KMS-11 (cell line): ENCODE results near the gene TMEM212.
"Not testable (repeated sequence)": the region's sequence is repeated elsewhere in the genome, so short reads cannot be mapped to it uniquely, and the experiment has no call there.

Experiments used
- H2AFZ ChIP-seq: fragments of 200-600 bp; sonication (generic); 2 replicates; pipeline ENCODE4 v1.6.1; 2016; ENCODE audit warnings: antibody characterized with exemption, mixed run types, low read depth
- H3K27ac ChIP-seq: fragments of 200-600 bp; sonication (generic); 2 replicates; pipeline ENCODE4 v1.6.1; 2016; ENCODE audit warnings: mild to moderate bottlenecking, mixed run types
- H3K27me3 ChIP-seq: fragments of 200-600 bp; sonication (generic); 2 replicates; pipeline ENCODE4 v1.6.1; 2017; ENCODE audit warnings: mild to moderate bottlenecking, low read depth, mixed run types, moderate library complexity; ENCODE audit not compliant: insufficient read depth
- H3K36me3 ChIP-seq: fragments of 200-600 bp; sonication (generic); 2 replicates; pipeline ENCODE4 v1.6.1; 2017; ENCODE audit warnings: mild to moderate bottlenecking, mixed run types; ENCODE audit not compliant: insufficient read depth
- H3K4me1 ChIP-seq: fragments of 200-600 bp; sonication (generic); 2 replicates; pipeline ENCODE4 v1.6.1; 2016; ENCODE audit warnings: mild to moderate bottlenecking, low read depth, mixed run types; ENCODE audit not compliant: poor library complexity, severe bottlenecking
- H3K4me2 ChIP-seq: fragments of 200-600 bp; sonication (generic); 2 replicates; pipeline ENCODE4 v1.7.0; 2016; ENCODE audit warnings: mild to moderate bottlenecking, mixed run types
- H3K4me3 ChIP-seq: fragments of 200-600 bp; sonication (generic); IDR thresholded peaks from 2 replicates; pipeline ENCODE4 v1.6.1; 2017; ENCODE audit warnings: low read depth, low read length, mixed read lengths; ENCODE audit not compliant: insufficient read depth
- H3K79me2 ChIP-seq: fragments of 200-600 bp; sonication (generic); 2 replicates; pipeline ENCODE4 v1.6.1; 2016; ENCODE audit warnings: low read depth, mixed run types; ENCODE audit not compliant: insufficient read depth
- H3K9ac ChIP-seq: fragments of 200-600 bp; sonication (generic); 2 replicates; pipeline ENCODE4 v1.6.1; 2016; ENCODE audit warnings: mild to moderate bottlenecking, mixed run types
- H4K20me1 ChIP-seq: fragments of 200-600 bp; sonication (generic); 2 replicates; pipeline ENCODE4 v1.6.1; 2016; ENCODE audit warnings: mild to moderate bottlenecking, mixed run types; ENCODE audit not compliant: insufficient read depth
- TF ChIP-seq, protein P1 (sequence below): fragments of 200-600 bp; sonication (generic); conservative IDR thresholded peaks from 2 replicates; pipeline ENCODE4 v1.6.1; 2017; ENCODE audit warnings: low read depth, mild to moderate bottlenecking, antibody characterized with exemption, low read length, moderate library complexity, mixed read lengths

Gene TMEM212

GRCh38 chr3:171898192-171898591 is 55.0 kb downstream of the TMEM212 start:
- H3K4me2 ChIP-seq: no peak overlapping the region
- no peaks in the 10 kb centered on the region for H3K79me2 ChIP-seq
- H3K4me3 ChIP-seq: no peak overlapping the region
- H3K27ac ChIP-seq: no peak overlapping the region
- no peaks in the 10 kb centered on the region for H3K4me1 ChIP-seq
- H2AFZ ChIP-seq: no peak overlapping the region
- no peaks in the 10 kb centered on the region for H3K27me3 ChIP-seq
- no peak overlapping the region for H3K9ac ChIP-seq
- H4K20me1 ChIP-seq: no peaks in the 10 kb centered on the region
- H3K36me3 ChIP-seq: no peaks in the 10 kb centered on the region
- TF ChIP-seq, protein P1, sequence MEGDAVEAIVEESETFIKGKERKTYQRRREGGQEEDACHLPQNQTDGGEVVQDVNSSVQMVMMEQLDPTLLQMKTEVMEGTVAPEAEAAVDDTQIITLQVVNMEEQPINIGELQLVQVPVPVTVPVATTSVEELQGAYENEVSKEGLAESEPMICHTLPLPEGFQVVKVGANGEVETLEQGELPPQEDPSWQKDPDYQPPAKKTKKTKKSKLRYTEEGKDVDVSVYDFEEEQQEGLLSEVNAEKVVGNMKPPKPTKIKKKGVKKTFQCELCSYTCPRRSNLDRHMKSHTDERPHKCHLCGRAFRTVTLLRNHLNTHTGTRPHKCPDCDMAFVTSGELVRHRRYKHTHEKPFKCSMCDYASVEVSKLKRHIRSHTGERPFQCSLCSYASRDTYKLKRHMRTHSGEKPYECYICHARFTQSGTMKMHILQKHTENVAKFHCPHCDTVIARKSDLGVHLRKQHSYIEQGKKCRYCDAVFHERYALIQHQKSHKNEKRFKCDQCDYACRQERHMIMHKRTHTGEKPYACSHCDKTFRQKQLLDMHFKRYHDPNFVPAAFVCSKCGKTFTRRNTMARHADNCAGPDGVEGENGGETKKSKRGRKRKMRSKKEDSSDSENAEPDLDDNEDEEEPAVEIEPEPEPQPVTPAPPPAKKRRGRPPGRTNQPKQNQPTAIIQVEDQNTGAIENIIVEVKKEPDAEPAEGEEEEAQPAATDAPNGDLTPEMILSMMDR: no peak

- Histone ChIP-seq H3K27ac (no peak overlapping the region), H3K27me3 (no peaks in the 10 kb centered on the region), H4K20me1 (no peaks in the 10 kb centered on the region), H3K4me3 (no peak overlapping the region), H3K4me2 (no peak overlapping the region), H3K79me2 (no peaks in the 10 kb centered on the region), H2AFZ (no peak overlapping the region), H3K4me1 (no peaks in the 10 kb centered on the region), H3K9ac (no peak overlapping the region), H3K36me3 (no peaks in the 10 kb centered on the region)
- TF ChIP-seq, protein P1: no peak
Measured at GRCh38 chr3:171900446-171900845, 57.3 kb downstream of the TMEM212 start.

DNA sequence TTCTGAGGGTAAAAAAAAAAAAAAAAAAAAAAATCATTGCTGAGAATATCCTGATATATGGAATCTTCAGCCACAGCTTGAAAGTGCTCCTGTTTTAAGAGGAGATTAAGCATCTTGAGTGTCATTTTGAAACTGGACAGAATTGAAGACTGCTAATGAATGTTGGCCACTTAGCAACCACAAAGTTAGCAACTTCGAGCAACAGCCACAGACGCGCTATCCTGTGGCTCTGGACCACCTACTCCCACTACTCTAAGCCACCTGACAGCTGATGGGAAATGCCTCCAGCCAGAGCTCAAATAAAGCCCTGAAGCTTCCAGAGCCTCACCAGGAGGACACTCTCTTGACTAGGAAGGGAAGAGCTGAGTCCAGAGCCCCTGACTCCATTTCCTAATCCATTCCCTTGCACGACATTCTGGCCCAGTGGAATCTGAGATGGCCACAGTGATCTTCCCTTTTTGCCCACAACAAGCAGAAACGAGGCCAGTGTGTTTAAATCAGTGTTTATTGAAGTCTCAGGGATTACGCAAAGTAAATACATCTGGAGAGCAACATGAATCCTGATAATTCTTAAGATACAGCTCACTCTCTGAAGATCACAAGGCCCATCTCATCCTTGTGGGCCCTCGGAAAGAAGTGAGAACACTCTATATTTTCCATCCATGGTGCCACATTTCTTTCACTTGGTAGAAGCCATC is 58.6 kb downstream of the TMEM212 start:
- no peaks in the 10 kb centered on the region for H3K4me1 ChIP-seq
- no peaks in the 10 kb centered on the region for H3K27me3 ChIP-seq
- no peak overlapping the region for H3K27ac ChIP-seq
- no peaks in the 10 kb centered on the region for H3K79me2 ChIP-seq
- H4K20me1 ChIP-seq: no peaks in the 10 kb centered on the region
- no peak overlapping the region for H3K4me3 ChIP-seq
- TF ChIP-seq, protein P1: no peak
- H2AFZ ChIP-seq: no peak overlapping the region
- no peak overlapping the region for H3K9ac ChIP-seq
- H3K36me3 ChIP-seq: no peaks in the 10 kb centered on the region
- no peak overlapping the region for H3K4me2 ChIP-seq

DNA sequence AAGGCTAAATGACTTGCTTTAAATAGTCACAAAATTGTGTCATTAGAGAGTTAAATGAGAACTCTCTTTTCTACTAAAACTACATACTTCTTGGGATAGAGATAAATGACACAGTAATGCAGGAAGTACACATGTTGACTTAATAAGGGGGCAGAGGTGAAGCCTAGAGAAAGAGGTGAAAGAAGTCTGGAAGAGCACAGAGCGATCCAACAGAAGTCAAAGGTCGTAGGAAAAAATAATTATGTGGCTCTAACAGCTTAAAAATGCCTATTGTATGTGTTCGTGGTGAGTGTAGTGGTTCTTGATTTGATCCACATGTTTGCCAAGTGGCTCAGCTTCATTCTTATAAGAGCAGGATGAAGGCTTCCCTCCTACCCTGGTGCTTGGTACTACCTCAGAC is 61.7 kb downstream of the TMEM212 start:
- Histone ChIP-seq H3K79me2 (no peaks in the 10 kb centered on the region), H3K4me3 (no peak overlapping the region), H3K36me3 (no peaks in the 10 kb centered on the region), H3K9ac (no peak overlapping the region), H3K27ac (no peak overlapping the region), H2AFZ (no peak overlapping the region), H4K20me1 (no peaks in the 10 kb centered on the region), H3K4me2 (no peak overlapping the region), H3K27me3 (no peaks in the 10 kb centered on the region), H3K4me1 (no peaks in the 10 kb centered on the region)
- TF ChIP-seq, protein P1: no peak

- H3K27ac ChIP-seq, H2AFZ ChIP-seq, H3K79me2 ChIP-seq, H3K27me3 ChIP-seq, H3K9ac ChIP-seq, H3K4me2 ChIP-seq, H4K20me1 ChIP-seq, H3K4me1 ChIP-seq, H3K36me3 ChIP-seq, H3K4me3 ChIP-seq: not testable (repeated sequence)
Measured at GRCh38 chr3:171906503-171906902, 63.4 kb downstream of the TMEM212 start.
